ENCODE data around the gene NPNT.

- TF ChIP-seq CTCF (conservative IDR thresholded peaks at IDR 0.05) = no peak
- TF ChIP-seq ZFX (IDR thresholded peaks at IDR 0.05) = no peak
These were observed 122.7 kb downstream of the NPNT start for GRCh38 chr4:106017975-106018374.

Data from C4-2B (cell line).